ENCODE data around the gene MED8. TPM values are rescaled to one million over a fixed set of nuclear protein-coding genes. Genes with fewer than 3 reads are reported as not detected.
A peak's percentile ranks its signal among the peaks of the same experiment; 100 is the strongest.

Gene MED8
- total RNA-seq, 4 donors from 2014 or later, result 14.9 to 30.8 (median 23.8) TPM

DNA sequence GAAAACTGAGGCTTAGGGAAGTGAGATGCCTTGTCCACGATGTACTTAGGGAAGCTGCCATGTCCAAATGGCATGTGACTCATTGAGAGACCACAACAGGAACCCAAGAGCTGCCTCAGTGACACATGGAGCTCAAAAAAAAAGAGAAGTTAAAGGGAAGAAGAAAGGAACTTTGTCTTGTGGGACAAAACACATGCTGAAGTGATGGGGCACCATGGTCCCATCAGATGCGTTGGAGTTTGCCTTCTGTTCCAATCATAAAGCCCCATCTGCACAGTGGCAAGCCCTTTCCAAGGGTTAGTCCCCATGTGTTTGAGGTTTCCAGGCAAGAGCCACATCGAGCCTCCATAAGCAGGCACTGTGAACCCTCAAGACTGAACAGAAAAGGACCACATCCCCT, 8.0 kb downstream of the MED8 start:
- no peak overlapping the region for H3K27ac ChIP-seq
- H3K9me3 ChIP-seq, result no peaks in the 10 kb centered on the region
- intact Hi-C loops (cut with DNase I; ENCODE audit: low total_unique reads) (no loop called here), in situ Hi-C loops (cut with MboI; ENCODE audit: low sequenced_read_pairs in 4 of 4) (no loop called here)
- H3K27me3 ChIP-seq, result no peaks in the 10 kb centered on the region
- DNase-seq, result no peak
- peak in 1 of 2 donors; percentile 21 for ATAC-seq
- no peaks in the 10 kb centered on the region for H3K4me1 ChIP-seq
- H3K4me3 ChIP-seq, result no peak overlapping the region
- H3K36me3 ChIP-seq, result peaks cover 0 to 56% of the 10 kb centered on the region in 2 donors
- no peak for TF ChIP-seq POLR2A (IDR thresholded peaks at IDR 0.05)
- TF ChIP-seq, protein P1, sequence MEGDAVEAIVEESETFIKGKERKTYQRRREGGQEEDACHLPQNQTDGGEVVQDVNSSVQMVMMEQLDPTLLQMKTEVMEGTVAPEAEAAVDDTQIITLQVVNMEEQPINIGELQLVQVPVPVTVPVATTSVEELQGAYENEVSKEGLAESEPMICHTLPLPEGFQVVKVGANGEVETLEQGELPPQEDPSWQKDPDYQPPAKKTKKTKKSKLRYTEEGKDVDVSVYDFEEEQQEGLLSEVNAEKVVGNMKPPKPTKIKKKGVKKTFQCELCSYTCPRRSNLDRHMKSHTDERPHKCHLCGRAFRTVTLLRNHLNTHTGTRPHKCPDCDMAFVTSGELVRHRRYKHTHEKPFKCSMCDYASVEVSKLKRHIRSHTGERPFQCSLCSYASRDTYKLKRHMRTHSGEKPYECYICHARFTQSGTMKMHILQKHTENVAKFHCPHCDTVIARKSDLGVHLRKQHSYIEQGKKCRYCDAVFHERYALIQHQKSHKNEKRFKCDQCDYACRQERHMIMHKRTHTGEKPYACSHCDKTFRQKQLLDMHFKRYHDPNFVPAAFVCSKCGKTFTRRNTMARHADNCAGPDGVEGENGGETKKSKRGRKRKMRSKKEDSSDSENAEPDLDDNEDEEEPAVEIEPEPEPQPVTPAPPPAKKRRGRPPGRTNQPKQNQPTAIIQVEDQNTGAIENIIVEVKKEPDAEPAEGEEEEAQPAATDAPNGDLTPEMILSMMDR (IDR thresholded peaks at IDR 0.05 in 4 of 5, conservative IDR thresholded peaks at IDR 0.05 in 1 of 5), result no peak

DNA sequence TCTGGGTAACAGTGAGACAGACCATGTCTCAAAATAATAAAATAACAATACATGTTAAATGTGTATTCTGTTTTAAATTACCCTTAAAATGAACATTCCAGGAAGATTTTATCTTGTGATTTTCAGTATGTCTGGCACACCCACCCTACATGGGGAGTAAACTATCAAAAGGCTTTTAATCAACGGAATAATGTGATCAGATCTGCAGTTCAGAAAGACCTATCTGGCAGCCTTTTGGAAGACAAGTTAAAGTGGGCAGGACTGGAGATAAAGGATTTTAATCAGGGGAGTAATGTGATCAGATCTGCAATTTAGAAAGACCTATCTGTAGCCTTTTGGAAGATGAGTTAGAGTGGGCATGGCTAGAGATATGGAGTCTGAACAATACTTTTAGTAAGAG, 10.1 kb downstream of the MED8 start:
- Histone ChIP-seq H3K4me1 (no peaks in the 10 kb centered on the region), H3K36me3 (peaks cover 0 to 35% of the 10 kb centered on the region in 2 donors), H3K27ac (no peak overlapping the region), H3K4me3 (no peak overlapping the region), H3K27me3 (no peaks in the 10 kb centered on the region), H3K9me3 (no peaks in the 10 kb centered on the region)
- intact Hi-C loops (cut with DNase I; ENCODE audit: low total_unique reads) (no loop called here), in situ Hi-C loops (cut with MboI; ENCODE audit: low sequenced_read_pairs in 4 of 4) (no loop called here)
- TF ChIP-seq, protein P1 (IDR thresholded peaks at IDR 0.05 in 4 of 5, conservative IDR thresholded peaks at IDR 0.05 in 1 of 5), result no peak
- no peak for TF ChIP-seq POLR2A (IDR thresholded peaks at IDR 0.05)
- no peak for ATAC-seq
- no peak for DNase-seq

DNA sequence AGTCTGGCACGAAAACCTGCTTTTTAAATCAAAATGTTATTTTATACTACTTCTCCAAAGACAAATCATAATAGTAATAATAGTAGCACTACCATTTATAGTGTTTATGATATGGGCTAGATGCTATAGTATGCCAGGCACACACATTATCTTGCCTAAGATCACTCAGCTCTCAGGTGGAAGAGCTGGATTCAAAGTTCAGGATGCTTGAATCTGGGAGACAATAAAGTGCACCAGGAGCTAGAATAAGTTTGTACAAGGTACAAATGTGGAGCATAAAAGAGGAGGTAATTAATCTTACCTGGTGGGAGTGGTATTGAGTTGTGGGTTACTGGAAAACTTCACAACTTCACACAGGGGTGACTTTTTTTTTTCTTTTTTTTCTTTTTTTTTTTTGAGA, 11.8 kb downstream of the MED8 start:
- no peaks in the 10 kb centered on the region for H3K9me3 ChIP-seq
- no peaks in the 10 kb centered on the region for H3K27me3 ChIP-seq
- intact Hi-C loops (cut with DNase I; ENCODE audit: low total_unique reads), result no loop called here
- TF ChIP-seq, protein P1 (IDR thresholded peaks at IDR 0.05 in 4 of 5, conservative IDR thresholded peaks at IDR 0.05 in 1 of 5), result no peak
- TF ChIP-seq POLR2A (IDR thresholded peaks at IDR 0.05), result no peak
- H3K4me1 ChIP-seq, result peaks cover 0 to 3% of the 10 kb centered on the region in 2 donors
- DNase-seq (no peak), ATAC-seq (no peak)
- in situ Hi-C loops (cut with MboI; ENCODE audit: low sequenced_read_pairs in 4 of 4), result no loop called here
- H3K36me3 ChIP-seq, result peaks cover 0 to 18% of the 10 kb centered on the region in 2 donors
- H3K4me3 ChIP-seq, result no peak overlapping the region
- no peak overlapping the region for H3K27ac ChIP-seq

DNA sequence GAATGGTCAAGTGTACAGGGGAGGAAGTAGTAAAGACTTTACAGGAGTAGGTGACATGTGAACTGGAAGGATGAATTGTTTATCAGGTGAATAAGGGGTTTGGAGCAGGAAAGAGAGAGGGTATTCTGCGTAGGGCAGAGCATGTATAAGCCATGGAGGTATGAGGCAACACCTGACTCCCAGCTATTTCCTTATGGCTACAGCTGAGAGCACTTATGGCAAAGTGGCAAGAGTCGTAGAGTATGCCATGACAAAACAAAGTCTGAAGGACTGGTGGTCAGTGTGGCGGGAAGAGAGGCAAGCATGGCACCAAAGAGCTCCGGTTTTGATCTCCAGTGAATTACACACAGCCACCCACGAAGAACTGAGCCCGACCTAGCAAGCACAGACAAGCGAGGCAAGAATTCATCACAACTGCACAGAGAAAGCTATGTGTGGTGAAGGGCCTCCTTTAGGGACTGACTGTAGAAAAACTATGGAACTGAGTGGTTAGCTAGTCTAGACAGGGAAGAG, 12.8 kb downstream of the MED8 start:
- no peaks in the 10 kb centered on the region for H3K9me3 ChIP-seq
- intact Hi-C loops (cut with DNase I; ENCODE audit: low total_unique reads) (no loop called here), in situ Hi-C loops (cut with MboI; ENCODE audit: low sequenced_read_pairs in 4 of 4) (no loop called here)
- DNase-seq (no peak), ATAC-seq (no peak)
- no peaks in the 10 kb centered on the region for H3K27me3 ChIP-seq
- peaks cover 0 to 8% of the 10 kb centered on the region in 2 donors for H3K36me3 ChIP-seq
- peaks cover 0 to 3% of the 10 kb centered on the region in 2 donors for H3K4me1 ChIP-seq
- no peak for TF ChIP-seq POLR2A (IDR thresholded peaks at IDR 0.05)
- TF ChIP-seq, protein P1 (IDR thresholded peaks at IDR 0.05 in 4 of 5, conservative IDR thresholded peaks at IDR 0.05 in 1 of 5), result no peak
- no peak overlapping the region for H3K4me3 ChIP-seq
- H3K27ac ChIP-seq, result no peak overlapping the region
